Activated CD4-positive, alpha-beta T cell treated with anti-CD3 and anti-CD28 coated beads for 36 hours (primary cell): ENCODE data around the gene FREM3. TPM values are rescaled to one million over a fixed set of nuclear protein-coding genes. Genes with fewer than 3 reads are reported as not detected.
"Not testable (repeated sequence)": the region's sequence is repeated elsewhere in the genome, so short reads cannot be mapped to it uniquely, and the experiment has no call there.

Source experiments
- ATAC-seq: fragments of 200-7000 bp; cut with Tn5 transposase; one replicate; pipeline ENCODE4 v1.10.0; 2021; ENCODE audit warnings: mild to moderate bottlenecking, moderate library complexity
- CTCF ChIA-PET: fragments of 350-600 bp; sonication (Branson Sonifier 250); formaldehyde crosslinking; loops from one replicate; lab custom pipeline; 2021; ENCODE audit warnings: antibody characterized with exemption; lab: Charles Lee
- POLR2A ChIA-PET: fragments of 350-600 bp; sonication (Branson Sonifier 250); formaldehyde crosslinking; loops from one replicate; lab custom pipeline; 2021; ENCODE audit warnings: antibody characterized with exemption, inconsistent platforms; lab: Charles Lee
- DNase-seq: peaks from one replicate; pipeline ENCODE4 v3.0.0-alpha.2; 2020
- H3K27ac Mint-ChIP-seq: one replicate; pipeline ENCODE4 v1.8.0; 2021; ENCODE audit warnings: mixed read lengths
- H3K27me3 Mint-ChIP-seq: one replicate; pipeline ENCODE4 v1.8.0; 2021; ENCODE audit warnings: mixed read lengths
- H3K36me3 Mint-ChIP-seq: one replicate; pipeline ENCODE4 v1.8.0; 2021; ENCODE audit warnings: low read depth, mixed read lengths
- H3K4me1 Mint-ChIP-seq: one replicate; pipeline ENCODE4 v1.8.0; 2021; ENCODE audit warnings: mixed read lengths
- H3K4me3 Mint-ChIP-seq: one replicate; pipeline ENCODE4 v1.8.0; 2021; ENCODE audit warnings: mild to moderate bottlenecking, moderate library complexity, mixed read lengths
- H3K9me3 Mint-ChIP-seq: one replicate; pipeline ENCODE4 v1.8.0; 2021; ENCODE audit warnings: low read depth, mixed read lengths
- intact Hi-C, 2 experiments: fragments of 100-400 bp; cut with DNase I in 1 of 2; cut with micrococcal nuclease in 1 of 2; formaldehyde crosslinking; loops; one replicate each; pipeline versions ENCODE4 v1.14.2 to v1.15.1; 2022 to 2024; cut with DNase I, micrococcal nuclease
- total RNA-seq, 2 experiments: library from RNA; stranded (reverse); gene quantifications; one replicate each; pipeline ENCODE4 v1.2.3, GENCODE V29; 2021

Gene FREM3
- total RNA-seq, 2 experiments from 2014 or later: not detected

DNA sequence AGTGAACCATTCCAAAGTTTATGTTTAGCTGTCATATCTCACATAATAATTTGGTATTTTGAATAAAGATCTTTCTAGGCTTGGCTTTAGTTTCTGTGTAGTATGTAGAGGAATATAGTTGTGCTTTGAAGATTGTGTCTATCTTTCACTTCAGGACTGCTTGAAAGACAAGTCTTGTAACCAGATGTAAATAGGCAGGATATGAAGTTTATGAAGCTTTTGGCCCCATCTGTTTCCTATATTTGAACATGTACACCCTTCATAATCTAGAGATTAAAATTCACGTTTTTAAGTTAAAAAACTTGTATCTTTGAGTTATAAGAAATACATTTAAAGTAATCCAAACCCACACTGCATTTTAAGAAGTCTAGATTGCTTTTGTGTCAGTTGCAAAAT is 11.7 kb upstream of the FREM3 start:
- no peak for DNase-seq
- H3K27ac Mint-ChIP-seq: no peak overlapping the region
- no peaks in the 10 kb centered on the region for H3K4me1 Mint-ChIP-seq
- H3K36me3 Mint-ChIP-seq: no peaks in the 10 kb centered on the region
- H3K4me3 Mint-ChIP-seq: no peak overlapping the region
- ATAC-seq: no peak
- peaks cover 4% of the 10 kb centered on the region for H3K27me3 Mint-ChIP-seq
- H3K9me3 Mint-ChIP-seq: peaks cover 4% of the 10 kb centered on the region
- intact Hi-C loops: no loop called here
- CTCF ChIA-PET: no interaction called here
- POLR2A ChIA-PET: no interaction called here

GRCh38 chr4:143711543-143712154 is 11.2 kb upstream of the FREM3 start:
- H3K36me3 Mint-ChIP-seq: no peaks in the 10 kb centered on the region
- ChIA-PET CTCF (no interaction called here), POLR2A (no interaction called here)
- intact Hi-C loops: no loop called here
- no peak for ATAC-seq
- H3K27ac Mint-ChIP-seq: no peak overlapping the region
- peaks cover 6% of the 10 kb centered on the region for H3K9me3 Mint-ChIP-seq
- no peak overlapping the region for H3K4me3 Mint-ChIP-seq
- H3K4me1 Mint-ChIP-seq: no peaks in the 10 kb centered on the region
- DNase-seq: no peak
- H3K27me3 Mint-ChIP-seq: peaks cover 6% of the 10 kb centered on the region

- DNase-seq (no peak), ATAC-seq (no peak)
Measured at GRCh38 chr4:143701365-143701764, 890 bp upstream of the FREM3 start.

GRCh38 chr4:143700046-143700415 is 444 bp downstream of the FREM3 start:
- peaks cover 43% of the 10 kb centered on the region for H3K27me3 Mint-ChIP-seq
- intact Hi-C loops: no loop called here
- H3K4me3 Mint-ChIP-seq: no peak overlapping the region
- POLR2A ChIA-PET: no interaction called here
- DNase-seq (peak; percentile 9), ATAC-seq (no peak)
- no peak overlapping the region for H3K27ac Mint-ChIP-seq
- no peaks in the 10 kb centered on the region for H3K9me3 Mint-ChIP-seq
- CTCF ChIA-PET: interaction anchor here (0.7 kb wide), 1 partner anchor 15 kb away, joined by 3 read pairs; no protein-coding TSS in a partner anchor
- peaks cover 8% of the 10 kb centered on the region for H3K4me1 Mint-ChIP-seq
- no peaks in the 10 kb centered on the region for H3K36me3 Mint-ChIP-seq

More at GRCh38 chr4:143701365-143701764, 890 bp upstream of the FREM3 start:
- ChIA-PET POLR2A (no interaction called here), CTCF (no interaction called here)
- no peak overlapping the region for H3K27ac Mint-ChIP-seq
- H3K27me3 Mint-ChIP-seq: peaks cover 43% of the 10 kb centered on the region
- intact Hi-C loops: no loop called here
- peak overlapping the region; percentile 22 for H3K4me3 Mint-ChIP-seq
- H3K4me1 Mint-ChIP-seq: peaks cover 8% of the 10 kb centered on the region
- no peaks in the 10 kb centered on the region for H3K9me3 Mint-ChIP-seq
- no peaks in the 10 kb centered on the region for H3K36me3 Mint-ChIP-seq

GRCh38 chr4:143699331-143700045 is 987 bp downstream of the FREM3 start:
- ATAC-seq: no peak
- ChIA-PET POLR2A (no interaction called here), CTCF (interaction anchor here (0.7 kb wide), 1 partner anchor 16 kb away, joined by 3 read pairs; no protein-coding TSS in a partner anchor)
- H3K4me3 Mint-ChIP-seq: no peak overlapping the region
- peaks cover 8% of the 10 kb centered on the region for H3K4me1 Mint-ChIP-seq
- H3K27me3 Mint-ChIP-seq: peaks cover 42% of the 10 kb centered on the region
- no peak overlapping the region for H3K27ac Mint-ChIP-seq
- H3K36me3 Mint-ChIP-seq: no peaks in the 10 kb centered on the region
- no peaks in the 10 kb centered on the region for H3K9me3 Mint-ChIP-seq
- intact Hi-C loops: no loop called here
- DNase-seq: no peak

GRCh38 chr4:143693856-143694255 is 6.6 kb downstream of the FREM3 start:
- Mint-ChIP-seq H3K36me3 (no peaks in the 10 kb centered on the region), H3K27me3 (peaks cover 16% of the 10 kb centered on the region), H3K4me3 (no peak overlapping the region), H3K4me1 (no peaks in the 10 kb centered on the region), H3K27ac (no peak overlapping the region), H3K9me3 (peaks cover 7% of the 10 kb centered on the region)
- no peak for DNase-seq
- ChIA-PET POLR2A (no interaction called here), CTCF (no interaction called here)
- intact Hi-C loops: no loop called here
- ATAC-seq: no peak

GRCh38 chr4:143692241-143692640 is 8.2 kb downstream of the FREM3 start:
- ChIA-PET CTCF (no interaction called here), POLR2A (no interaction called here)
- no peak overlapping the region for H3K27ac Mint-ChIP-seq
- ATAC-seq (no peak), DNase-seq (no peak)
- no peaks in the 10 kb centered on the region for H3K36me3 Mint-ChIP-seq
- H3K4me1 Mint-ChIP-seq: no peaks in the 10 kb centered on the region
- H3K27me3 Mint-ChIP-seq: peaks cover 6% of the 10 kb centered on the region
- H3K9me3 Mint-ChIP-seq: peaks cover 9% of the 10 kb centered on the region
- H3K4me3 Mint-ChIP-seq: no peak overlapping the region
- intact Hi-C loops: no loop called here

DNA sequence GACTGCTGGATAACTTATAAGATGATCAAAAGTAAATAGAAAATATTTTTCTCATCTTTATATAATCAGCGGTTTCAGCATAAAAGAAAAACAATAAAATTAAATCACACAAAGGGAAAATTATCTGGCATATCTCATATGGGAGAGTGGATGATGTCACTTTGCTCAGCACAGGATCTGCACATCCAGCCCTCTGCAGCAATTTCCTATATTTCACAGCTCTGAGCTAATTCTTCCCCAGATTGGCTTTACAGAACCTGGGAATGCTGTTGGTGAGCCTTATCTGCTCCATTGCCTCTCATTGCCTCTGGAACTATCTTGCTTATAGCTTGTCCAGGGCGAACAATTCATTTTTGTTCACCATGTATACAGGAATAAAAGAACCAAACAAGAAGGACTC is 21.0 kb downstream of the FREM3 start:
- ATAC-seq (no peak), DNase-seq (no peak)
- CTCF ChIA-PET: interaction anchor here (1.0 kb wide), 1 partner anchor 11 kb away, joined by 3 read pairs; no protein-coding TSS in a partner anchor
- no peaks in the 10 kb centered on the region for H3K4me1 Mint-ChIP-seq
- peaks cover 1% of the 10 kb centered on the region for H3K36me3 Mint-ChIP-seq
- intact Hi-C loops: no loop called here
- no peak overlapping the region for H3K4me3 Mint-ChIP-seq
- peaks cover 7% of the 10 kb centered on the region for H3K9me3 Mint-ChIP-seq
- POLR2A ChIA-PET: no interaction called here
- no peaks in the 10 kb centered on the region for H3K27me3 Mint-ChIP-seq
- H3K27ac Mint-ChIP-seq: no peak overlapping the region

DNA sequence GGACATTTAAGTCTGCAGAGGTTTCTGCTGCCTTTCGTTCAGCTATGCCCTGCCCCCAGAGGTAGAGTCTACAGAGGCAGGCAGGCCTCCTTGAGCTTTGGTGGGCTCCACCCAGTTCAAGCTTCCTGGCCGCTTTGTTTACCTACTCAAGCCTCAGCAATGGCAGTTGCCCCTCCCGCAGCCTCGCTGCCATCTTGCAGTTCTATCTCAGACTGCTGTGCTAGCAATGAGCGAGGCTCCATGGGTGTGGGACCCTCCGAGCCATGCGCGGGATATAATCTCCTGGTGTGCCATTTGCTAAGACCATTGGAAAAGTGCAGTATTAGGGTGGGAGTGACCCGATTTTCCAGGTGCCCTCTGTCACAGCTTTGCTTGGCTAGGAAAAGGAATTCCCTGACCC is 26.8 kb downstream of the FREM3 start:
- H3K27me3 Mint-ChIP-seq, H3K9me3 Mint-ChIP-seq, H3K27ac Mint-ChIP-seq, DNase-seq, ATAC-seq, H3K4me1 Mint-ChIP-seq, H3K4me3 Mint-ChIP-seq, H3K36me3 Mint-ChIP-seq, POLR2A ChIA-PET, CTCF ChIA-PET, intact Hi-C loops: not testable (repeated sequence)

GRCh38 chr4:143668930-143669552 is 31.4 kb downstream of the FREM3 start:
- H3K27me3 Mint-ChIP-seq: no peaks in the 10 kb centered on the region
- H3K27ac Mint-ChIP-seq: no peak overlapping the region
- no peak overlapping the region for H3K4me3 Mint-ChIP-seq
- intact Hi-C loops: no loop called here
- no peaks in the 10 kb centered on the region for H3K4me1 Mint-ChIP-seq
- H3K9me3 Mint-ChIP-seq: no peaks in the 10 kb centered on the region
- ChIA-PET POLR2A (no interaction called here), CTCF (interaction anchor here (0.7 to 1.0 kb wide), 2 partner anchors 11 to 813 kb away, joined by 3 read pairs; no protein-coding TSS in a partner anchor)
- no peaks in the 10 kb centered on the region for H3K36me3 Mint-ChIP-seq
- no peak for ATAC-seq
- no peak for DNase-seq

GRCh38 chr4:143667461-143667860 is 33.0 kb downstream of the FREM3 start:
- no peak overlapping the region for H3K27ac Mint-ChIP-seq
- intact Hi-C loops: no loop called here
- ChIA-PET POLR2A (no interaction called here), CTCF (interaction anchor here (0.6 kb wide), 1 partner anchor 1399 kb away, joined by 3 read pairs; no protein-coding TSS in a partner anchor)
- H3K9me3 Mint-ChIP-seq: no peaks in the 10 kb centered on the region
- H3K27me3 Mint-ChIP-seq: peaks cover 2% of the 10 kb centered on the region
- ATAC-seq: no peak
- DNase-seq: no peak
- H3K36me3 Mint-ChIP-seq: no peaks in the 10 kb centered on the region
- H3K4me1 Mint-ChIP-seq: no peaks in the 10 kb centered on the region
- H3K4me3 Mint-ChIP-seq: no peak overlapping the region

GRCh38 chr4:143658336-143658735 is 42.1 kb downstream of the FREM3 start:
- peaks cover 3% of the 10 kb centered on the region for H3K9me3 Mint-ChIP-seq
- ChIA-PET POLR2A (no interaction called here), CTCF (no interaction called here)
- no peaks in the 10 kb centered on the region for H3K36me3 Mint-ChIP-seq
- H3K27ac Mint-ChIP-seq: no peak overlapping the region
- H3K4me1 Mint-ChIP-seq: no peaks in the 10 kb centered on the region
- no peaks in the 10 kb centered on the region for H3K27me3 Mint-ChIP-seq
- no peak overlapping the region for H3K4me3 Mint-ChIP-seq
- DNase-seq (no peak), ATAC-seq (no peak)
- intact Hi-C loops: no loop called here
